Osteocyte (in vitro differentiated cells): Measurements from ENCODE around the gene FLACC1. TPM values are rescaled to one million over a fixed set of nuclear protein-coding genes. Genes with fewer than 3 reads are reported as not detected.

Source experiments
- DNase-seq: peaks from one replicate; pipeline ENCODE4 v3.0.0; 2021; ENCODE audit warnings: mixed read lengths; ENCODE audit not compliant: unreplicated experiment; ENCODE audit errors: extremely low spot score
- H3K27ac Mint-ChIP-seq: one replicate; pipeline ENCODE4 v1.8.0; 2021; ENCODE audit warnings: mild to moderate bottlenecking, mixed read lengths; ENCODE audit not compliant: unreplicated experiment
- H3K27me3 Mint-ChIP-seq: one replicate; pipeline ENCODE4 v1.8.0; 2021; ENCODE audit warnings: mixed read lengths; ENCODE audit not compliant: unreplicated experiment
- H3K36me3 Mint-ChIP-seq: one replicate; pipeline ENCODE4 v1.8.0; 2021; ENCODE audit warnings: mixed read lengths; ENCODE audit not compliant: unreplicated experiment
- H3K4me1 Mint-ChIP-seq: one replicate; pipeline ENCODE4 v1.8.0; 2021; ENCODE audit warnings: mixed read lengths; ENCODE audit not compliant: unreplicated experiment
- H3K4me3 Mint-ChIP-seq: one replicate; pipeline ENCODE4 v1.8.0; 2021; ENCODE audit warnings: mild to moderate bottlenecking, moderate library complexity, mixed read lengths; ENCODE audit not compliant: unreplicated experiment
- H3K9me3 Mint-ChIP-seq: one replicate; pipeline ENCODE4 v1.8.0; 2021; ENCODE audit warnings: mixed read lengths; ENCODE audit not compliant: unreplicated experiment
- CTCF ChIP-seq: fragments of 200-600 bp; sonication (generic); IDR thresholded peaks from 2 replicates; pipeline ENCODE4 v1.5.0; 2021; ENCODE audit warnings: antibody characterized with exemption, mild to moderate bottlenecking, moderate library complexity
- total RNA-seq: library from RNA; stranded (reverse); gene quantifications from 2 replicates; pipeline ENCODE4 v1.2.1, GENCODE V29; 2021

FLACC1 gene
- total RNA-seq, 1 donor from 2014 or later = 2.1 TPM

GRCh38 chr2:201261471-201261870 is 95.7 kb downstream of the FLACC1 start:
- peaks cover 41% of the 10 kb centered on the region for H3K4me1 Mint-ChIP-seq
- no peak for DNase-seq
- no peaks in the 10 kb centered on the region for H3K9me3 Mint-ChIP-seq
- H3K27me3 Mint-ChIP-seq = no peaks in the 10 kb centered on the region
- H3K27ac Mint-ChIP-seq = no peak overlapping the region
- no peak for TF ChIP-seq CTCF
- H3K36me3 Mint-ChIP-seq = peaks cover 1% of the 10 kb centered on the region
- H3K4me3 Mint-ChIP-seq = no peak overlapping the region

GRCh38 chr2:201260302-201260800 is 96.8 kb downstream of the FLACC1 start, which contains the start of gene CASP8:
TSS of gene CASP8 (plus strand) at chr2:201260536. CDS start at chr2:201266487, 5,951 bp downstream.
- peak within 1 kb of the TSS; percentile 96 for H3K4me3 Mint-ChIP-seq
- no peak within 1 kb of the TSS for H3K27ac Mint-ChIP-seq
- peaks cover 41% of the 10 kb centered on the region for H3K4me1 Mint-ChIP-seq
- no peak for TF ChIP-seq CTCF
- no peak for DNase-seq
- no peaks in the 10 kb centered on the region for H3K36me3 Mint-ChIP-seq
- H3K27me3 Mint-ChIP-seq = no peaks in the 10 kb centered on the region
- no peaks in the 10 kb centered on the region for H3K9me3 Mint-ChIP-seq

- no peak for DNase-seq
- Mint-ChIP-seq H3K27me3 (no peaks in the 10 kb centered on the region), H3K27ac (peak overlapping the region; percentile 100), H3K9me3 (no peaks in the 10 kb centered on the region), H3K4me3 (peak overlapping the region; percentile 96), H3K36me3 (no peaks in the 10 kb centered on the region), H3K4me1 (peaks cover 39% of the 10 kb centered on the region)
- no peak for TF ChIP-seq CTCF
Observed at GRCh38 chr2:201258666-201259615, 98.2 kb downstream of the FLACC1 start.

GRCh38 chr2:201257956-201258665 is 99.0 kb downstream of the FLACC1 start:
- no peak for DNase-seq
- TF ChIP-seq CTCF = peak; percentile 38
- H3K9me3 Mint-ChIP-seq = no peaks in the 10 kb centered on the region
- H3K4me1 Mint-ChIP-seq = peaks cover 32% of the 10 kb centered on the region
- H3K4me3 Mint-ChIP-seq = peak overlapping the region; percentile 96
- no peaks in the 10 kb centered on the region for H3K27me3 Mint-ChIP-seq
- peak overlapping the region; percentile 100 for H3K27ac Mint-ChIP-seq
- no peaks in the 10 kb centered on the region for H3K36me3 Mint-ChIP-seq
